PC-3 (cell line): Measurements from ENCODE around the gene KLF5.

ENCODE experiments used
- EZH2 ChIP-seq: fragments of 300-600 bp; sonication (generic); IDR thresholded peaks from one replicate; pipeline ENCODE4 v1.6.1; 2017; ENCODE audit warnings: antibody characterized with exemption, mild to moderate bottlenecking, low read length; ENCODE audit not compliant: unreplicated experiment
- EZH2phosphoT487 ChIP-seq: fragments of 300-600 bp; sonication (generic); IDR thresholded peaks from 2 replicates; pipeline ENCODE4 v1.6.1; 2018; ENCODE audit warnings: mild to moderate bottlenecking, antibody characterized with exemption, low read length, borderline replicate concordance
- TF ChIP-seq, protein P1 (sequence below): fragments of 300-600 bp; sonication (generic); conservative IDR thresholded peaks from 2 replicates; pipeline ENCODE4 v1.5.1; 2017; ENCODE audit warnings: antibody characterized with exemption, low read depth, mild to moderate bottlenecking, low read length

DNA sequence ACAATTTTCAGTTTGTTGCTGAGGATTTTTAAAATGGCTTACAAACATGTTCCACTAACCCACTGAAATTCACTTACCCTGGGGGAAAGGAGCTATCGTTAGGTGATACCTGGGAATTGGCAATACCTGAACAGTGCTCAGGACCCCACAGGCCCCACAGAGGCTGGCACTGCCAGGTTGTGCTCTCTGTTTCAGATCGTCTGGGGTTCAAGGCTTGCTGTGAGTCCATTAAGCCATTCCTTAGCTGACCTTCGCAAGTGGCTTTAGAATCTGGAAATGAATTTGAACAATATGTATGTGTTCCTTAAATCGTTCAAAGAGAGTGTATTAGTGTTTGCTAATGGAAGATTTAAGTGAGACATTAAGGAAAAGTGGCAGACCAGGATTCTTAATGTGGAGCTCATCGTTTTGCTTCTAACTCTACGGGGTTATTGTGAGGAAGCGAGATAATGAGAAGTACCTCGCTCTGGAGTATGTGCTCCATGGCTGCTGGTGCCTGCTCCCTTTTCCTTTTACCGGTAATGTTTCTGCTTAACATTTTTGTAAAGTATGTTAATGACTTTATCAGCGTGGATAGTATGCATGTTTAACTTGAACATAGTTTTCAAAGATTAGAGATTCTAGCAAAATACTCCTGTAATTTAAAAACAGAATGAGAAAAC is 13.6 kb downstream of the KLF5 start:
- TF ChIP-seq, protein P1, sequence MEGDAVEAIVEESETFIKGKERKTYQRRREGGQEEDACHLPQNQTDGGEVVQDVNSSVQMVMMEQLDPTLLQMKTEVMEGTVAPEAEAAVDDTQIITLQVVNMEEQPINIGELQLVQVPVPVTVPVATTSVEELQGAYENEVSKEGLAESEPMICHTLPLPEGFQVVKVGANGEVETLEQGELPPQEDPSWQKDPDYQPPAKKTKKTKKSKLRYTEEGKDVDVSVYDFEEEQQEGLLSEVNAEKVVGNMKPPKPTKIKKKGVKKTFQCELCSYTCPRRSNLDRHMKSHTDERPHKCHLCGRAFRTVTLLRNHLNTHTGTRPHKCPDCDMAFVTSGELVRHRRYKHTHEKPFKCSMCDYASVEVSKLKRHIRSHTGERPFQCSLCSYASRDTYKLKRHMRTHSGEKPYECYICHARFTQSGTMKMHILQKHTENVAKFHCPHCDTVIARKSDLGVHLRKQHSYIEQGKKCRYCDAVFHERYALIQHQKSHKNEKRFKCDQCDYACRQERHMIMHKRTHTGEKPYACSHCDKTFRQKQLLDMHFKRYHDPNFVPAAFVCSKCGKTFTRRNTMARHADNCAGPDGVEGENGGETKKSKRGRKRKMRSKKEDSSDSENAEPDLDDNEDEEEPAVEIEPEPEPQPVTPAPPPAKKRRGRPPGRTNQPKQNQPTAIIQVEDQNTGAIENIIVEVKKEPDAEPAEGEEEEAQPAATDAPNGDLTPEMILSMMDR: no peak
- no peak for TF ChIP-seq EZH2
- no peak for TF ChIP-seq EZH2phosphoT487
